Mucosa of rectum (tissue), 2 donors: ENCODE measurements around the gene CASZ1.
A peak's percentile ranks its signal among the peaks of the same experiment; 100 is the strongest.

Experiments
- H3K27ac ChIP-seq, 2 donors: one replicate each; pipeline ENCODE4 v1.7.0; 2013; ENCODE audit warnings: inconsistent platforms in 2 of 2, low read depth in 2 of 2, low read length in 2 of 2
- H3K27me3 ChIP-seq, 2 donors: one replicate each; pipeline ENCODE4 v1.7.0; 2013; ENCODE audit warnings: low read length in 2 of 2; ENCODE audit not compliant: control insufficient read depth in 2 of 2, insufficient read depth in 2 of 2
- H3K36me3 ChIP-seq, 2 donors: one replicate each; pipeline ENCODE4 v1.7.0; 2013; ENCODE audit warnings: low read length in 2 of 2; ENCODE audit not compliant: control insufficient read depth in 2 of 2, insufficient read depth in 2 of 2
- H3K4me1 ChIP-seq, 2 donors: one replicate each; pipeline ENCODE4 v1.7.0; 2013; ENCODE audit warnings: low read length in 2 of 2, mild to moderate bottlenecking in 1 of 2; ENCODE audit not compliant: control insufficient read depth in 2 of 2, insufficient read depth in 2 of 2
- H3K4me3 ChIP-seq, 2 donors: one replicate each; pipeline ENCODE4 v1.7.0; 2013; ENCODE audit warnings: low read length in 2 of 2
- H3K9ac ChIP-seq, 2 donors: one replicate each; pipeline ENCODE4 v1.7.0; 2013; ENCODE audit warnings: low read length in 2 of 2, low read depth in 1 of 2, mild to moderate bottlenecking in 1 of 2
- H3K9me3 ChIP-seq, 2 donors: one replicate each; pipeline ENCODE4 v1.7.0; 2013; ENCODE audit warnings: low read length in 2 of 2; ENCODE audit not compliant: control insufficient read depth in 2 of 2
- donor health status: healthy.
- donor health status: Normal muscosa, but diverticular disease.

The CASZ1 gene

DNA sequence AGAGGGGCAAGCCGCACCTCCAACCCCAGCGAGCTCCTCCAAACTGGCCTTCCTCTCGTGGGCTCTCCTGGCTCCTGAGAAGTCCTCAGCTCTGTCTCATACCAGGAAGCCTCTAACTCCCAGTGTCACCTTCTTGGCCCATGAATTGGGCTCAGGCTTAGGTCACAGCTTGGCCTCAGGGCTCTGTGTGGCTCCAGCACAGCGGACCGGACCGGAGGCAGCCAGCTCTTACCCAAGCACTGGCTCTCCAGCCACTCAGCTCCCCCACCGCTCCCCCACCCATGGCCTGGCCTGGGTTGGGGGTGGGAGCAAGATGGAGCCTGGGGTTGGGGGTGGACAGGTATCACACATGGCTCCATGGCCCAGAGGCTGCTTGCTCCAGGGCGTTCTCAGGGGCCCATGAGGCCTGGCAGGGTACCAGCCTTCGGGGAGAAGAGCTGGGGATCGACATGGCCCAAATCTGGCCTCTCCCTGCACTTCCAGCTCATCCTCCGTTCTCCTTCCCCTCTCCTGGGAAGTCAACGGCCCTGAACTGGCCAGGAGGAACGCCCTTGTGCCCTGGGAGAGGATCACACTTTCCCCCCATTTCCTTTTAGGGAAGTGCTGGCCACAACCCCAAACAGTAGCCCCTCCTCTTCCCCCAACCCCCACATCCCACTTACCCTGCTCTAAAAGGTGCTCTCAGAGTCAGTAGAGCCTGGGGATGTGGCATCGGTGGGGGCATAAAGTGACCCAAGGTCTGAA is 97.5 kb downstream of the CASZ1 start:
- H3K27me3 ChIP-seq: no peaks in the 10 kb centered on the region
- H3K36me3 ChIP-seq: no peaks in the 10 kb centered on the region
- H3K27ac ChIP-seq: no peak overlapping the region
- H3K4me3 ChIP-seq: no peak overlapping the region
- no peaks in the 10 kb centered on the region for H3K9me3 ChIP-seq
- H3K4me1 ChIP-seq: peaks cover 9 to 23% of the 10 kb centered on the region in 2 donors
- no peak overlapping the region for H3K9ac ChIP-seq

DNA sequence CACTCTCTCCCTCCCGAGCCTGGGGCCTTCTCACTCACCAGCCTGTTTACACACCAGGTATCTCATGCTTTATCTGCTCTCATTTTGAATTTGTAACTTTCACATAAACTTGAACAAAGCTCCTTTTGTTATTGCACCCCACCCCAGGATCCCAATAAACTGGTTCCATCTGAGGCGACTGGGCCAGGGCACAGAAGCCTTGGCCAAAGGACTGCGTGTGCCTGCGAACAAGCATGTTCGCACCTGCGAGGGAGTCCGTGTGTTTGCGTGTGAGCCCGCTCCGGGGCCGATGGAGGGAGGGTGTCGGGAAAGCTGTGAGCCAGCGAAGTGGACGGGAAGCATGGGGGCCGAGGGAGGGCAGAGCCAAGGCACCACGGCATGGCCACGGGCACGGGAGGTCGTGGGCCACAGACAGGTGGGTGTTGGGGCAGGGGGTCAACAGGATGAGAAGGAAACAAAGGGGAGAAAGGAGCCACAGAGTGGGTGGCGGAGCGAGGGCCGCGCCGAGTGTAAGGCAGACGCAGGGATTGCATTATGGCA is 98.8 kb downstream of the CASZ1 start:
- H3K36me3 ChIP-seq: no peaks in the 10 kb centered on the region
- H3K4me1 ChIP-seq: peaks cover 14 to 26% of the 10 kb centered on the region in 2 donors
- peak overlapping the region in 1 of 2 donors; percentile 14 for H3K9ac ChIP-seq
- no peaks in the 10 kb centered on the region for H3K27me3 ChIP-seq
- H3K4me3 ChIP-seq: no peak overlapping the region
- no peaks in the 10 kb centered on the region for H3K9me3 ChIP-seq
- H3K27ac ChIP-seq: no peak overlapping the region

DNA sequence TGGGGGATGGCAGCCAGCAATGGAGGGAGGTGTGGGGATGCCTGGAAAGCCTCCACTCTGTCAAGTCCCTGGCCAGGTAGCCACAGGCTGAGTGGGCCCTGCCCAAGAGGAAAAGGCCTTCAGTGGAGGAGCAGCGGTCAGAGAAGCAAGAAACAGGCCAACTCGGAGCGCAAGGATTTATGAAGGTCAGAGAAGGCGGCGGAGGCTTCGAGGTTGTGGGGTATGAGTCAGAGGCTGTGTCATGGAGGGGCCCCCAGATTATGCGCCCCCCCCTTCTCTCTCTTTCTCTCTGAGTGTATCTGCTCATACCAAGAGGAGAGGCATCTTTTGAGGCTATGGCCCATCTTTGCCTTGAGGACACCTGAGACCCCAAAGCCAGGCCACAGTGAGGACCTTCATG is 99.5 kb downstream of the CASZ1 start:
- H3K9me3 ChIP-seq: no peaks in the 10 kb centered on the region
- H3K27ac ChIP-seq: no peak overlapping the region
- no peaks in the 10 kb centered on the region for H3K36me3 ChIP-seq
- peaks cover 18 to 32% of the 10 kb centered on the region in 2 donors for H3K4me1 ChIP-seq
- H3K9ac ChIP-seq: no peak overlapping the region
- H3K4me3 ChIP-seq: no peak overlapping the region
- no peaks in the 10 kb centered on the region for H3K27me3 ChIP-seq

DNA sequence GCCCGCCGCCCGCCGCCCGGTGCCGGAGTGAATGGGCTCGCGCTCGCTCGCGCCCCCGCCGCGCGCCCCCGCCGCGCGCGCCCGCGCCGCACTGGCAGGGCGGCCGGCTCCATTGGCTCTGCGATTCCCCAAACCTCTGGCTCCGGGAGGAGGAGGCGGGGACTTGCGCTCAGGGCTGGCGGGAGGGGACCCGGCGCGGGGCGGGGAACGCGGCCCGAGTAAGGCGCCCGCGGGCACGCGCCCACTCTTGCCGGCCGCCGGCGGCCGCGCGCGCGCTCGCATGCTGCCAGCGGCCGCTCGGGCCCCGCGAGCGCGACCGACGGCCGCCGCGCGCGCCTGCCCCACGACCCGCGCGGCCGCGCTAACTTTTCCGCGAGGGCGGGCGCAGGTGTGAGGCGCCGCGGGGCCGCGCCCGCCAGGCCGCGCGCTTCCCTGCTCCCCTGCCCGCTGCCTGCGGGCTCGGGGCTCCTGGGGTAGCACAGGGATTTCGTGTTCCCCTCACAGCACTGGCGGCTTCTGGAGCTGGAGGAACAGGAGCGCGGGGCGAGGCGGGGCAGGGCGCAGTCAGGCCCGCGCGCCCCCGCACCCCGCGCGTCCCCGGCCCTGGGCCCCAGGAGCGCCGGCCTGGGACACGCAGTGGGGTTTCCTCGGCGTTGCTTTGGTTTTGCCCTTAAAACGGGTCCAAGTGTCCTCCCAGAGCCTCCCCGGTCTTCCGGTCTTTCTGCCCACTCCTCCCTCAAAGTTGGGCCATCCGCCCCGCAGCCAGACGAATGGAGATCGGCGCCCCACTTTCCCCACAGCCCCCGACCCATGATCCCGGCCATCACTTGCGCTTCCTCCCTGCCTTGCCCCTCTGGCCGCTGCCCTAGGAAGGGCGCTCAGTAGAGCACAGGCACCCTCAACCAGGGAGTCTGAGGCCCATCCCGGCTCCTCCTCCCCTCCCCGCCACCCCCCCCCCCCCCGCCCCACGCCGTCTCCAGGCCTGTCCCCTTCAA is 101.5 kb downstream of the CASZ1 start:
- Histone ChIP-seq H3K4me3 (peak overlapping the region; percentile 56 to 65), H3K9ac (peak overlapping the region; percentile 24 to 69)

DNA sequence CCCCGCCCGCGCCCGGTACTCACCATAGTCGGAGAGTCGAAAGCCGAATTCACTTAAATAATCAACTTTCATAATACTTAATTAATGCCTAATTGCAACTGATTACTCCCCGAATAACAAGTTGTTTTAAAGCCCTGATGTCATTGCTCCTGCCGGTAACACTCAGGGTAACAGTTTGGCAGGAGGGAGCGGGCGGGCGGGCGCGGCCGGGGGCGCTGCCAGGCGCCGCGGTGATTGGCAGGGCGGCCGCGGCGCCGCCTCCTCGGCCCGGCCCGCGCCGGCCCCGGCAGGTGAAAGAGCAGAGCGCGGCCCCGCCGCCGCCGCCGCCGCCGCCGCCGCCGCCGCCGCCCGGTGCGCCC is 102.2 kb downstream of the CASZ1 start:
- Histone ChIP-seq H3K9ac (peak overlapping the region in 1 of 2 donors; percentile 76), H3K4me1 (peaks cover 31 to 41% of the 10 kb centered on the region in 2 donors), H3K9me3 (no peaks in the 10 kb centered on the region), H3K27me3 (no peaks in the 10 kb centered on the region), H3K27ac (peak overlapping the region; percentile 78 to 79), H3K4me3 (peak overlapping the region; percentile 71 to 73), H3K36me3 (peaks cover 0 to 3% of the 10 kb centered on the region in 2 donors)

More for the DNA sequence above, 101.5 kb downstream of the CASZ1 start:
- Histone ChIP-seq H3K9me3 (no peaks in the 10 kb centered on the region), H3K27me3 (no peaks in the 10 kb centered on the region), H3K36me3 (peaks cover 0 to 3% of the 10 kb centered on the region in 2 donors), H3K4me1 (peaks cover 26 to 41% of the 10 kb centered on the region in 2 donors), H3K27ac (peak overlapping the region; percentile 77 to 78)

DNA sequence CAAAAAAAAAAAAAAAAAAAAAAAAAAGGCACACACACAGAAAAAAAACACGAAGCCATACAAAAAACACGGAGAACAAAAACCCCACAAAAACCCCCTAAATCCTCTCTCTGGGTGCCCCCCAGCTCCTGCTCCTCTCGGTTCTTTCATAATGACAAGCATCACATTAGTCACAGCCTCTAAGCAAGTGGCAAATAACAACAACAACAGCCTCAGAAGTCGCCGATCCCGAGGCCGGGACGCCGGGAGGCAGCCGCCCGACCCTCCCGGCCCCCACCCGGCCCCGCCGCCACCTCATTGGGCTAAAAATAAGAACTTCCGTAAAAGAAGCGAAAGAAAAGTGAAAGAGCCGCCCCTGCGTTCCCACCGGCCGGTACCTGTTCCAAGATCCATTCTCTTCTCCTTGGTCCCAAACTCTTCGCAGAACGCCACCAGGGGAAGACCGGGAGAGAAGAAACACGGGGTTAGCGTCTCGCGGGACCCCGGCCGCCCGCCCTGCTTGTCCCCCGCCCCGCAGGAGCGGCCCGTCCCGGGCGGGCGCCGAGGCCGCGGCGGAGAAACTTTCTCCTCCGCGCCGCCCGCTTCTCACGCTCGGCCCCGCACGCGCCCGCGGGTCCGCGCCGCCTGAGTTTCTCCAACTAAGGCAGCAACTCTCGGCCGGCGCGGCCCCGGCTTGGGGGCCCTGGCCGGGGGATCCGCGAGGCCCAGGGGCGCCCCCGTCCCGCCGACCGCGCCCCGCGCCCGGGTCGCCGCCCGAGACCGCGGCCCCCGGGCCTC is 102.8 kb downstream of the CASZ1 start:
- no peaks in the 10 kb centered on the region for H3K27me3 ChIP-seq
- peak overlapping the region; percentile 78 to 79 for H3K27ac ChIP-seq
- peaks cover 35 to 43% of the 10 kb centered on the region in 2 donors for H3K4me1 ChIP-seq
- peak overlapping the region; percentile 71 to 80 for H3K4me3 ChIP-seq
- peak overlapping the region in 1 of 2 donors; percentile 76 for H3K9ac ChIP-seq
- H3K36me3 ChIP-seq: peaks cover 0 to 3% of the 10 kb centered on the region in 2 donors
- H3K9me3 ChIP-seq: no peaks in the 10 kb centered on the region

DNA sequence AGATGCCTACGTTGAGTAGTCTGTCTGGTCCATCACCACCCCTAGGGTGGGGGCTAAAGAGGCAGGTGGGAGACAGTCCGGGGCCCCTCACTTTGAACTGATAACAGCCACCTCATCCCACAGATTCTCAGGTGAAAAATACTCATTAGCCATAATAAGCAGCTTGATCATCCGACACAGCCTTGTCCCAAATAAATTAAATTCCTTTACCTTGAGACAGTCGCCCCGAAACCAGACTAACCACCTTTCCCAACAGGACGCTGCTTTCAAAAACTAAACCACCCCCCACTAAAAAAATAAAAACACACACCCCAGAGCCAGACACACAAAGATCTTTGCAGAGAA is 103.3 kb downstream of the CASZ1 start:
- H3K4me1 ChIP-seq: peaks cover 41 to 48% of the 10 kb centered on the region in 2 donors
- H3K4me3 ChIP-seq: peak overlapping the region; percentile 71 to 80

DNA sequence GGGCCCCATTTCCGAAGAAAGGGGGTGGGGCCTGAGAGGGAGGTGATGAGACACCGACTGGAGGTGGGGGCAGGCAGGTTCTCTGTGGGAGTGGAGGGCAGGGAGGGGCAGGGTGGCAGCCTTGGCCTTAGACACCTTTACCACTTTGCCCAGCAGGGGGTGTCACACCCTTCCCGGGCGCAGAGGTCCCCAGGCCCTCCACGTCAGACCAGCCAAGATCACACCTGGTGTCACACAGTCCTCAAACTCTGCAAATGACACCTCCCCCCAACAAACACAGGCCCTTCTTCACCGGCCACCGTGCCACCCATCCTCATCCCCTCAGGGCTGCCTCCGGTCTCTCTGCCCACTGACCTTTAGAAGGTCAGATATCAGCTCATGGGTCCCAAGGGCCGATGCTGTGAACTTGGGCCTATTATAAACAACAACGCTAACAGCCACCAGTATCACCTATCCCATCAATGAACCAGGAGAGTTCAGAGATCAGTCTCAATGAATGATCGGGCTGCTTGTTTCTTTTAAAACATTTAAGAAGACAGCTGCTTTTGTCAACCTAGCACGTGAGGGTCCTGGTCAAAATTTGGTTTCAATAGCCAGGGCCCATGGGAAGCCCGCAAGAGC is 103.9 kb downstream of the CASZ1 start:
- Histone ChIP-seq H3K27me3 (no peaks in the 10 kb centered on the region), H3K9me3 (no peaks in the 10 kb centered on the region), H3K27ac (peak overlapping the region; percentile 78 to 79), H3K4me3 (peak overlapping the region; percentile 71 to 80), H3K9ac (peak overlapping the region; percentile 47 to 76), H3K36me3 (peaks cover 0 to 3% of the 10 kb centered on the region in 2 donors), H3K4me1 (peaks cover 47 to 49% of the 10 kb centered on the region in 2 donors)

More for the DNA sequence above, 103.3 kb downstream of the CASZ1 start:
- no peaks in the 10 kb centered on the region for H3K9me3 ChIP-seq
- H3K36me3 ChIP-seq: peaks cover 0 to 3% of the 10 kb centered on the region in 2 donors
- peak overlapping the region; percentile 78 to 79 for H3K27ac ChIP-seq
- H3K27me3 ChIP-seq: no peaks in the 10 kb centered on the region
- peak overlapping the region; percentile 47 to 76 for H3K9ac ChIP-seq

DNA sequence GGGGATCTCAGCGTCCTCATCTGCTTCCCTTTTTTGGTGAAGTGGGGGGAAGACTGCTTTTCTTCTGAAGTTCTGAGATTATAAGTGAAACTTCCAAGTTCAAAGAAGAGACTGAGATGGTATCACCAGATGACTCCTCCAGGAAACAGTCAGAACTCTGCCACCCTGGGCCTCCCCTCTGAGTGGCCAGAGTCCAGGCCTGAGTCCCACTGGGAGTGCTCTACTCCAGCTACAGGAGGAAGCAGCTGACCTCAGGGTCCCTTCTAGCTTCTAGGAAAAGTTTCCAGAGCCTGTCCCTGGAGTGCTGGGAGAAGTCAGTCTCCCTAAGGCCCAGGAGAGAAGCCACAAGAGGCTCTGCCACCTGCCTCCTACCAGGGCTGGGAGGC is 104.7 kb downstream of the CASZ1 start:
- Histone ChIP-seq H3K4me3 (peak overlapping the region in 1 of 2 donors; percentile 17), H3K27ac (peak overlapping the region; percentile 75 to 79), H3K36me3 (peaks cover 0 to 3% of the 10 kb centered on the region in 2 donors), H3K9ac (peak overlapping the region in 1 of 2 donors; percentile 25), H3K27me3 (no peaks in the 10 kb centered on the region), H3K4me1 (peaks cover 50 to 55% of the 10 kb centered on the region in 2 donors), H3K9me3 (no peaks in the 10 kb centered on the region)
